ENCODE data around the gene LIPC.
A peak's percentile ranks its signal among the peaks of the same experiment; 100 is the strongest.

The LIPC gene

GRCh38 chr15:58486564-58486963 lies 54.8 kb downstream of the LIPC start:
- TF ChIP-seq Cebpa-rat (IDR thresholded peaks at IDR 0.05) = no peak
- peaks cover 83% of the 10 kb centered on the region for H3K4me1 ChIP-seq
- H3K9ac ChIP-seq = no peak overlapping the region
- peak overlapping the region; percentile 84 for H3K27ac ChIP-seq
- H4K20me1 ChIP-seq = no peaks in the 10 kb centered on the region
- no peak overlapping the region for H3K4me3 ChIP-seq
- peak overlapping the region; percentile 85 for H3K4me2 ChIP-seq
- peaks cover 47% of the 10 kb centered on the region for H3K9me3 ChIP-seq
- no peaks in the 10 kb centered on the region for H3K27me3 ChIP-seq
- H3K36me3 ChIP-seq = peaks cover 20% of the 10 kb centered on the region

GRCh38 chr15:58487041-58487723 lies 55.4 kb downstream of the LIPC start:
- Histone ChIP-seq H4K20me1 (no peaks in the 10 kb centered on the region), H3K4me1 (peaks cover 83% of the 10 kb centered on the region), H3K9ac (no peak overlapping the region), H3K27ac (peak overlapping the region; percentile 84; the same call in 1 of the 2 replicates), H3K4me2 (peak overlapping the region; percentile 85; the same call in 1 of the 2 replicates), H3K36me3 (peaks cover 20% of the 10 kb centered on the region), H3K4me3 (no peak overlapping the region), H3K27me3 (no peaks in the 10 kb centered on the region), H3K9me3 (peaks cover 47% of the 10 kb centered on the region)
- TF ChIP-seq Cebpa-rat (IDR thresholded peaks at IDR 0.05) = no peak

- no peaks in the 10 kb centered on the region for H3K27me3 ChIP-seq
- H3K36me3 ChIP-seq = peaks cover 20% of the 10 kb centered on the region
- 0 out of 2 replicates have a peak overlapping the region, but pooled peaks have one; percentile 19 for H3K27ac ChIP-seq
- H3K9ac ChIP-seq = no peak overlapping the region
- peaks cover 83% of the 10 kb centered on the region for H3K4me1 ChIP-seq
- H3K4me3 ChIP-seq = no peak overlapping the region
- no peaks in the 10 kb centered on the region for H4K20me1 ChIP-seq
- H3K9me3 ChIP-seq = peaks cover 47% of the 10 kb centered on the region
- no peak overlapping the region for H3K4me2 ChIP-seq
- TF ChIP-seq Cebpa-rat (IDR thresholded peaks at IDR 0.05) = no peak
Measured at GRCh38 chr15:58487724-58488120, 55.9 kb downstream of the LIPC start.

- Histone ChIP-seq H4K20me1 (no peaks in the 10 kb centered on the region), H3K4me1 (peaks cover 77% of the 10 kb centered on the region), H3K4me2 (peak overlapping the region; percentile 77), H3K27ac (peak overlapping the region; percentile 59; the same call in 1 of the 2 replicates), H3K4me3 (peak overlapping the region; percentile 36; the same call in 1 of the 2 replicates), H3K27me3 (no peaks in the 10 kb centered on the region), H3K9ac (no peak overlapping the region), H3K9me3 (peaks cover 55% of the 10 kb centered on the region), H3K36me3 (peaks cover 20% of the 10 kb centered on the region)
- no peak for TF ChIP-seq Cebpa-rat (IDR thresholded peaks at IDR 0.05)
Measured at GRCh38 chr15:58489289-58490085, 57.7 kb downstream of the LIPC start.

GRCh38 chr15:58490086-58490887 lies 58.5 kb downstream of the LIPC start:
- Histone ChIP-seq H3K9me3 (peaks cover 63% of the 10 kb centered on the region), H3K36me3 (peaks cover 20% of the 10 kb centered on the region), H3K9ac (peak overlapping the region; percentile 53; the same call in 1 of the 2 replicates), H3K27me3 (no peaks in the 10 kb centered on the region), H4K20me1 (no peaks in the 10 kb centered on the region), H3K4me3 (peak overlapping the region; percentile 36), H3K27ac (peak overlapping the region; percentile 59), H3K4me2 (peak overlapping the region; percentile 77), H3K4me1 (peaks cover 70% of the 10 kb centered on the region)
- TF ChIP-seq Cebpa-rat (IDR thresholded peaks at IDR 0.05) = no peak

- Histone ChIP-seq H4K20me1 (no peaks in the 10 kb centered on the region), H3K27me3 (no peaks in the 10 kb centered on the region), H3K4me2 (peak overlapping the region; percentile 77), H3K4me3 (no peak overlapping the region), H3K27ac (peak overlapping the region; percentile 59), H3K4me1 (peaks cover 70% of the 10 kb centered on the region), H3K9ac (no peak overlapping the region), H3K9me3 (peaks cover 58% of the 10 kb centered on the region), H3K36me3 (peaks cover 20% of the 10 kb centered on the region)
- TF ChIP-seq Cebpa-rat (IDR thresholded peaks at IDR 0.05) = no peak
Measured at GRCh38 chr15:58490888-58491473, 59.2 kb downstream of the LIPC start.

GRCh38 chr15:58491499-58492202 lies 59.9 kb downstream of the LIPC start:
- Histone ChIP-seq H3K4me3 (no peak overlapping the region), H3K27ac (peak overlapping the region; percentile 35), H3K36me3 (peaks cover 20% of the 10 kb centered on the region), H3K4me1 (peaks cover 70% of the 10 kb centered on the region), H3K9me3 (peaks cover 52% of the 10 kb centered on the region), H4K20me1 (no peaks in the 10 kb centered on the region), H3K9ac (no peak overlapping the region), H3K4me2 (peak overlapping the region; percentile 77), H3K27me3 (no peaks in the 10 kb centered on the region)
- no peak for TF ChIP-seq Cebpa-rat (IDR thresholded peaks at IDR 0.05)

- TF ChIP-seq Cebpa-rat (IDR thresholded peaks at IDR 0.05) = no peak
- H3K27ac ChIP-seq = no peak overlapping the region
- H3K36me3 ChIP-seq = peaks cover 17% of the 10 kb centered on the region
- peaks cover 61% of the 10 kb centered on the region for H3K4me1 ChIP-seq
- peak overlapping the region; percentile 8 for H3K4me2 ChIP-seq
- H3K9me3 ChIP-seq = peaks cover 40% of the 10 kb centered on the region
- H3K27me3 ChIP-seq = no peaks in the 10 kb centered on the region
- no peak overlapping the region for H3K9ac ChIP-seq
- H3K4me3 ChIP-seq = no peak overlapping the region
- H4K20me1 ChIP-seq = no peaks in the 10 kb centered on the region
Measured at GRCh38 chr15:58492661-58493397, 61.0 kb downstream of the LIPC start.
